ENCODE measurements around the gene ZNF784.

DNA sequence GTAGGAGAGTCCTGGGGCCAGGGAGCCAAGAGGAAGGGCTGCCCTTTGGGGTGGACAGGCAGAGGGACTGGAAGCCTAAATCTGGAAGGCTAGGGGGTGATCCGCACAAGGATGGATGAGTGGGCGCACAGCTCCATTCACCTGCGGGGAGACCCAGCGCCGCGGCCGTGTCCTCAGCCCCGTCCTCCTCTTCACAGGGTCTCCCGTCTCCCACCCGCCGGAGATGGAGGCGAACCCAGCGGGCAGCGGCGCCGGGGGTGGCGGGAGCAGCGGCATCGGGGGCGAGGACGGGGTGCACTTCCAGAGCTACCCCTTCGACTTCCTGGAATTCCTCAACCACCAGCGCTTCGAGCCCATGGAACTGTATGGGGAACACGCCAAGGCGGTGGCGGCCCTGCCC is 11.0 kb downstream of the ZNF784 start:
- TF ChIP-seq, protein P1, sequence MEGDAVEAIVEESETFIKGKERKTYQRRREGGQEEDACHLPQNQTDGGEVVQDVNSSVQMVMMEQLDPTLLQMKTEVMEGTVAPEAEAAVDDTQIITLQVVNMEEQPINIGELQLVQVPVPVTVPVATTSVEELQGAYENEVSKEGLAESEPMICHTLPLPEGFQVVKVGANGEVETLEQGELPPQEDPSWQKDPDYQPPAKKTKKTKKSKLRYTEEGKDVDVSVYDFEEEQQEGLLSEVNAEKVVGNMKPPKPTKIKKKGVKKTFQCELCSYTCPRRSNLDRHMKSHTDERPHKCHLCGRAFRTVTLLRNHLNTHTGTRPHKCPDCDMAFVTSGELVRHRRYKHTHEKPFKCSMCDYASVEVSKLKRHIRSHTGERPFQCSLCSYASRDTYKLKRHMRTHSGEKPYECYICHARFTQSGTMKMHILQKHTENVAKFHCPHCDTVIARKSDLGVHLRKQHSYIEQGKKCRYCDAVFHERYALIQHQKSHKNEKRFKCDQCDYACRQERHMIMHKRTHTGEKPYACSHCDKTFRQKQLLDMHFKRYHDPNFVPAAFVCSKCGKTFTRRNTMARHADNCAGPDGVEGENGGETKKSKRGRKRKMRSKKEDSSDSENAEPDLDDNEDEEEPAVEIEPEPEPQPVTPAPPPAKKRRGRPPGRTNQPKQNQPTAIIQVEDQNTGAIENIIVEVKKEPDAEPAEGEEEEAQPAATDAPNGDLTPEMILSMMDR (conservative IDR thresholded peaks at IDR 0.05; ENCODE audit: low read length) = no peak
- no peak for TF ChIP-seq EZH2phosphoT487 (IDR thresholded peaks at IDR 0.05; ENCODE audit: borderline replicate concordance, low read depth, low read length)
